CD4-positive, alpha-beta T cell treated with Interleukin-4 for 4 hours (primary cell): Measurements from ENCODE around the gene KCNAB1.

Experiments
- DNase-seq: peaks from one replicate; pipeline ENCODE4 v3.0.0-alpha.2; 2020

KCNAB1 gene

GRCh38 chr3:156140001-156140595, 19.7 kb downstream of the KCNAB1 start:
- DNase-seq: no peak

- DNase-seq: no peak
Measured at GRCh38 chr3:156142702-156143101, 22.3 kb downstream of the KCNAB1 start.

GRCh38 chr3:156143136-156143535, 22.8 kb downstream of the KCNAB1 start:
- no peak for DNase-seq

GRCh38 chr3:156144060-156144459, 23.7 kb downstream of the KCNAB1 start:
- DNase-seq: no peak

GRCh38 chr3:156145866-156146265, 25.5 kb downstream of the KCNAB1 start:
- no peak for DNase-seq

GRCh38 chr3:156148345-156148945, 28.1 kb downstream of the KCNAB1 start:
- no peak for DNase-seq

GRCh38 chr3:156148946-156149381, 28.6 kb downstream of the KCNAB1 start:
- DNase-seq: no peak

- DNase-seq: no peak
Measured at GRCh38 chr3:156149876-156150275, 29.5 kb downstream of the KCNAB1 start.

GRCh38 chr3:156150434-156151066, 30.2 kb downstream of the KCNAB1 start:
- DNase-seq: peak; percentile 58

GRCh38 chr3:156151824-156152428, 31.5 kb downstream of the KCNAB1 start:
- DNase-seq: peak; percentile 52

GRCh38 chr3:156158656-156159295, 38.4 kb downstream of the KCNAB1 start:
- no peak for DNase-seq

GRCh38 chr3:156160647-156161046, 40.3 kb downstream of the KCNAB1 start:
- DNase-seq: peak; percentile 10

- DNase-seq: peak; percentile 17
Measured at GRCh38 chr3:156161172-156161571, 40.8 kb downstream of the KCNAB1 start.

GRCh38 chr3:156163848-156164247, 43.5 kb downstream of the KCNAB1 start:
- DNase-seq: no peak

GRCh38 chr3:156166808-156167207, 46.4 kb downstream of the KCNAB1 start:
- no peak for DNase-seq

GRCh38 chr3:156170571-156170970, 50.2 kb downstream of the KCNAB1 start:
- DNase-seq: no peak

- DNase-seq: no peak
Measured at GRCh38 chr3:156171281-156172267, 51.2 kb downstream of the KCNAB1 start.

- DNase-seq: no peak
Measured at GRCh38 chr3:156172536-156172935, 52.2 kb downstream of the KCNAB1 start.

GRCh38 chr3:156174229-156174847, 54.0 kb downstream of the KCNAB1 start:
- no peak for DNase-seq

- no peak for DNase-seq
Measured at GRCh38 chr3:156175570-156175969, 55.2 kb downstream of the KCNAB1 start.

- DNase-seq: no peak
Measured at GRCh38 chr3:156176048-156176447, 55.7 kb downstream of the KCNAB1 start.
